Prostate gland (tissue), 2 donors: ENCODE measurements around the gene CAPN14.

Experiments
- POLR2AphosphoS5 ChIP-seq: sonication (generic); formaldehyde crosslinking; IDR thresholded peaks from one replicate; pipeline ENCODE4 v1.6.1; 2017; ENCODE audit warnings: antibody characterized with exemption
- TF ChIP-seq, protein P1 (sequence below), 4 experiments: fragments of 200-600 bp in 2 of 4; fragments of 450-650 bp in 2 of 4; sonication (generic) in 2 of 4; IDR thresholded peaks; 1 replicate in 3 of 4; 2 replicates in 1 of 4; pipeline ENCODE4 v1.5.1; 2016 to 2019; ENCODE audit warnings: antibody characterized with exemption in 4 of 4, mild to moderate bottlenecking in 2 of 4, moderate library complexity in 2 of 4

DNA sequence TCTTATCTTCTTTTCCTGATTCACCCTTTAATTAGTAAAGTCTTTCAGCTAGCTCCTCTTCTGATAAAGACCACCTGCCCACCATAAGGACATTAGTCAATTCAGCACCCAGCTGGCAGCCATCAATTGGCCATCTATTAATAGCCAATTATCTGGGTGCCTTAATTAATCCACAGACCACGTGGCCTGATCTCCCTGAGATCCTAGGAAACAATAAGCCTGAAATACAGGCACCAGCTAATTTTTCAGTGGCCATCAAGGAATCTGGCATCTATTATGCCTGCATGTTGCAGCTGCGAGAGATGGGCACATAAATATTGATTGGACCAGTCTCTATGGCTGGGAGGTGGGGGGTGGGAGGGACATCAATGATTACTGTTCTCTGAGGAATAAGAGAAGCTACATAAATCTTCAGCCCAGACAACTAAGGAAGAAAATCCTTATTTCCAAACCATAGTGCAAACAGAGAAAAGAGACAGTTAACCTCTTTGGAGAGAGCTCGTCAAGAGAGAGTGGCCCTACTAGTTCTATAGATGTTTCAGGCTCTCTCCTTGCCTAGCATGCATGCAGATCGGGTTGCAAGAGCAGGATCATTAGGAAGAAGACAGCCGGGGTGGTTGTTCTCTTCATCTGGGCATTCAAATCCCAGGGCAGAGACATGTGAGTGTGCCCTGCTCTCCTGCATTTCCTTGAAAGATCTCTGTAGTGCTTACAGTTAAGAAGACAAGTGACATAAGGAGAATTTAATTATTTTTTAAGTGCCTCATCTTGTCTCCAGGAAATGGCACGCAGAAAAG is 87.7 kb downstream of the CAPN14 start:
- TF ChIP-seq, protein P1, sequence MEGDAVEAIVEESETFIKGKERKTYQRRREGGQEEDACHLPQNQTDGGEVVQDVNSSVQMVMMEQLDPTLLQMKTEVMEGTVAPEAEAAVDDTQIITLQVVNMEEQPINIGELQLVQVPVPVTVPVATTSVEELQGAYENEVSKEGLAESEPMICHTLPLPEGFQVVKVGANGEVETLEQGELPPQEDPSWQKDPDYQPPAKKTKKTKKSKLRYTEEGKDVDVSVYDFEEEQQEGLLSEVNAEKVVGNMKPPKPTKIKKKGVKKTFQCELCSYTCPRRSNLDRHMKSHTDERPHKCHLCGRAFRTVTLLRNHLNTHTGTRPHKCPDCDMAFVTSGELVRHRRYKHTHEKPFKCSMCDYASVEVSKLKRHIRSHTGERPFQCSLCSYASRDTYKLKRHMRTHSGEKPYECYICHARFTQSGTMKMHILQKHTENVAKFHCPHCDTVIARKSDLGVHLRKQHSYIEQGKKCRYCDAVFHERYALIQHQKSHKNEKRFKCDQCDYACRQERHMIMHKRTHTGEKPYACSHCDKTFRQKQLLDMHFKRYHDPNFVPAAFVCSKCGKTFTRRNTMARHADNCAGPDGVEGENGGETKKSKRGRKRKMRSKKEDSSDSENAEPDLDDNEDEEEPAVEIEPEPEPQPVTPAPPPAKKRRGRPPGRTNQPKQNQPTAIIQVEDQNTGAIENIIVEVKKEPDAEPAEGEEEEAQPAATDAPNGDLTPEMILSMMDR (IDR thresholded peaks at IDR 0.05) = no peak
- TF ChIP-seq POLR2AphosphoS5 = no peak
